ENCODE results near the gene COL13A1.

DNA sequence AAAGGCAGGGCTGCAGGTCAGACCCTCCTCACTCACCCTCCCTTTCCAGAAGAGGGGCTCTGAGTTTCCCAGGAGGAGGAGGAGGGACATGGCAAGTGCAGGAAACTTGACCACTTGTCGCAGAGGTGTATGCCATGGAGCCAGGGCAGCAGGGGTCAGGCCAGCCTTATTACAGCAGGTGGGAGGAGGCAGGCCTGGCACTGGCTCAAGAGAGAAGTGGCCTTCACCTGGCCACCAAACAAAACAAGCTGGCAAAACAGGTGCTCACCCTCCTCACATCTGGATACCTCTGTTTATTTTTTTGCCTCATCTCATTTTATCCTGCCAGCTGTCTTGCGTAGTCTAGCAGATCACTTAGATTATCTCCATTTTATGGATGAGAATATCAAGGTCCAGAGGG lies 12.5 kb downstream of the COL13A1 start:
- TF ChIP-seq, protein P1, sequence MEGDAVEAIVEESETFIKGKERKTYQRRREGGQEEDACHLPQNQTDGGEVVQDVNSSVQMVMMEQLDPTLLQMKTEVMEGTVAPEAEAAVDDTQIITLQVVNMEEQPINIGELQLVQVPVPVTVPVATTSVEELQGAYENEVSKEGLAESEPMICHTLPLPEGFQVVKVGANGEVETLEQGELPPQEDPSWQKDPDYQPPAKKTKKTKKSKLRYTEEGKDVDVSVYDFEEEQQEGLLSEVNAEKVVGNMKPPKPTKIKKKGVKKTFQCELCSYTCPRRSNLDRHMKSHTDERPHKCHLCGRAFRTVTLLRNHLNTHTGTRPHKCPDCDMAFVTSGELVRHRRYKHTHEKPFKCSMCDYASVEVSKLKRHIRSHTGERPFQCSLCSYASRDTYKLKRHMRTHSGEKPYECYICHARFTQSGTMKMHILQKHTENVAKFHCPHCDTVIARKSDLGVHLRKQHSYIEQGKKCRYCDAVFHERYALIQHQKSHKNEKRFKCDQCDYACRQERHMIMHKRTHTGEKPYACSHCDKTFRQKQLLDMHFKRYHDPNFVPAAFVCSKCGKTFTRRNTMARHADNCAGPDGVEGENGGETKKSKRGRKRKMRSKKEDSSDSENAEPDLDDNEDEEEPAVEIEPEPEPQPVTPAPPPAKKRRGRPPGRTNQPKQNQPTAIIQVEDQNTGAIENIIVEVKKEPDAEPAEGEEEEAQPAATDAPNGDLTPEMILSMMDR (IDR thresholded peaks at IDR 0.05; ENCODE audit: low read depth, low read length, missing input control), result no peak
- TF ChIP-seq YY1 (IDR thresholded peaks at IDR 0.05) (no peak), HNF4G (IDR thresholded peaks at IDR 0.05) (no peak), SP1 (IDR thresholded peaks at IDR 0.05) (no peak), RXRA (IDR thresholded peaks at IDR 0.05) (no peak), TAF1 (conservative IDR thresholded peaks at IDR 0.05) (no peak), FOXA2 (IDR thresholded peaks at IDR 0.05) (no peak), JUND (IDR thresholded peaks at IDR 0.05) (no peak), EGR1 (IDR thresholded peaks at IDR 0.05; ENCODE audit: low read depth in 2 of 2) (no peak), RAD21 (IDR thresholded peaks at IDR 0.05) (no peak), FOXA1 (IDR thresholded peaks at IDR 0.05) (no peak)
- TF ChIP-seq, protein P2, sequence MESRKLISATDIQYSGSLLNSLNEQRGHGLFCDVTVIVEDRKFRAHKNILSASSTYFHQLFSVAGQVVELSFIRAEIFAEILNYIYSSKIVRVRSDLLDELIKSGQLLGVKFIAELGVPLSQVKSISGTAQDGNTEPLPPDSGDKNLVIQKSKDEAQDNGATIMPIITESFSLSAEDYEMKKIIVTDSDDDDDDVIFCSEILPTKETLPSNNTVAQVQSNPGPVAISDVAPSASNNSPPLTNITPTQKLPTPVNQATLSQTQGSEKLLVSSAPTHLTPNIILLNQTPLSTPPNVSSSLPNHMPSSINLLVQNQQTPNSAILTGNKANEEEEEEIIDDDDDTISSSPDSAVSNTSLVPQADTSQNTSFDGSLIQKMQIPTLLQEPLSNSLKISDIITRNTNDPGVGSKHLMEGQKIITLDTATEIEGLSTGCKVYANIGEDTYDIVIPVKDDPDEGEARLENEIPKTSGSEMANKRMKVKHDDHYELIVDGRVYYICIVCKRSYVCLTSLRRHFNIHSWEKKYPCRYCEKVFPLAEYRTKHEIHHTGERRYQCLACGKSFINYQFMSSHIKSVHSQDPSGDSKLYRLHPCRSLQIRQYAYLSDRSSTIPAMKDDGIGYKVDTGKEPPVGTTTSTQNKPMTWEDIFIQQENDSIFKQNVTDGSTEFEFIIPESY (IDR thresholded peaks at IDR 0.05), result no peak
- TF ChIP-seq, protein P3, sequence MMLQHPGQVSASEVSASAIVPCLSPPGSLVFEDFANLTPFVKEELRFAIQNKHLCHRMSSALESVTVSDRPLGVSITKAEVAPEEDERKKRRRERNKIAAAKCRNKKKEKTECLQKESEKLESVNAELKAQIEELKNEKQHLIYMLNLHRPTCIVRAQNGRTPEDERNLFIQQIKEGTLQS (IDR thresholded peaks at IDR 0.05), result no peak
- TF ChIP-seq, protein P4, sequence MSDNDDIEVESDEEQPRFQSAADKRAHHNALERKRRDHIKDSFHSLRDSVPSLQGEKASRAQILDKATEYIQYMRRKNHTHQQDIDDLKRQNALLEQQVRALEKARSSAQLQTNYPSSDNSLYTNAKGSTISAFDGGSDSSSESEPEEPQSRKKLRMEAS (IDR thresholded peaks at IDR 0.05), result no peak
